ENCODE measurements around the gene CFB.

CFB gene

GRCh38 chr6:31940256-31940664 lies 5.6 kb upstream of the CFB start:
- peak; percentile 52 for DNase-seq (ENCODE audit: low read depth)
- no peak overlapping the region for H3K4me3 ChIP-seq (ENCODE audit: low read depth, low read length)
- TF ChIP-seq CTCF (conservative IDR thresholded peaks at IDR 0.05; ENCODE audit: low read depth, low read length) = peak; percentile 27

GRCh38 chr6:31943742-31944141 lies 2.2 kb upstream of the CFB start:
- no peak for TF ChIP-seq CTCF (conservative IDR thresholded peaks at IDR 0.05; ENCODE audit: low read depth, low read length)

GRCh38 chr6:31945154-31945506 lies 765 bp upstream of the CFB start:
- DNase-seq (ENCODE audit: low read depth) = no peak
- no peak for TF ChIP-seq CTCF (conservative IDR thresholded peaks at IDR 0.05; ENCODE audit: low read depth, low read length)
- no peak overlapping the region for H3K4me3 ChIP-seq (ENCODE audit: low read depth, low read length)

More at GRCh38 chr6:31943742-31944141, 2.2 kb upstream of the CFB start:
- no peak overlapping the region for H3K4me3 ChIP-seq (ENCODE audit: low read depth, low read length)
- no peak for DNase-seq (ENCODE audit: low read depth)

- no peak for DNase-seq (ENCODE audit: low read depth)
- H3K4me3 ChIP-seq (ENCODE audit: low read depth, low read length) = no peak overlapping the region
- no peak for TF ChIP-seq CTCF (conservative IDR thresholded peaks at IDR 0.05; ENCODE audit: low read depth, low read length)
These were observed 533 bp downstream of the CFB start for GRCh38 chr6:31946370-31946885.

GRCh38 chr6:31947070-31947675 lies 1.3 kb downstream of the CFB start:
- no peak for TF ChIP-seq CTCF (conservative IDR thresholded peaks at IDR 0.05; ENCODE audit: low read depth, low read length)
- no peak for DNase-seq (ENCODE audit: low read depth)
- H3K4me3 ChIP-seq (ENCODE audit: low read depth, low read length) = no peak overlapping the region

- DNase-seq (ENCODE audit: low read depth) = no peak
- no peak for TF ChIP-seq CTCF (conservative IDR thresholded peaks at IDR 0.05; ENCODE audit: low read depth, low read length)
These were observed 2.0 kb downstream of the CFB start for GRCh38 chr6:31947864-31948263.

GRCh38 chr6:31948306-31948705 lies 2.4 kb downstream of the CFB start:
- no peak overlapping the region for H3K4me3 ChIP-seq (ENCODE audit: low read depth, low read length)
- DNase-seq (ENCODE audit: low read depth) = no peak
- TF ChIP-seq CTCF (conservative IDR thresholded peaks at IDR 0.05; ENCODE audit: low read depth, low read length) = no peak

More at GRCh38 chr6:31947864-31948263, 2.0 kb downstream of the CFB start:
- no peak overlapping the region for H3K4me3 ChIP-seq (ENCODE audit: low read depth, low read length)
